ENCODE results near the gene CCDC102A.
"Not testable (repeated sequence)": the region's sequence is repeated elsewhere in the genome, so short reads cannot be mapped to it uniquely, and the experiment has no call there.

The CCDC102A gene

DNA sequence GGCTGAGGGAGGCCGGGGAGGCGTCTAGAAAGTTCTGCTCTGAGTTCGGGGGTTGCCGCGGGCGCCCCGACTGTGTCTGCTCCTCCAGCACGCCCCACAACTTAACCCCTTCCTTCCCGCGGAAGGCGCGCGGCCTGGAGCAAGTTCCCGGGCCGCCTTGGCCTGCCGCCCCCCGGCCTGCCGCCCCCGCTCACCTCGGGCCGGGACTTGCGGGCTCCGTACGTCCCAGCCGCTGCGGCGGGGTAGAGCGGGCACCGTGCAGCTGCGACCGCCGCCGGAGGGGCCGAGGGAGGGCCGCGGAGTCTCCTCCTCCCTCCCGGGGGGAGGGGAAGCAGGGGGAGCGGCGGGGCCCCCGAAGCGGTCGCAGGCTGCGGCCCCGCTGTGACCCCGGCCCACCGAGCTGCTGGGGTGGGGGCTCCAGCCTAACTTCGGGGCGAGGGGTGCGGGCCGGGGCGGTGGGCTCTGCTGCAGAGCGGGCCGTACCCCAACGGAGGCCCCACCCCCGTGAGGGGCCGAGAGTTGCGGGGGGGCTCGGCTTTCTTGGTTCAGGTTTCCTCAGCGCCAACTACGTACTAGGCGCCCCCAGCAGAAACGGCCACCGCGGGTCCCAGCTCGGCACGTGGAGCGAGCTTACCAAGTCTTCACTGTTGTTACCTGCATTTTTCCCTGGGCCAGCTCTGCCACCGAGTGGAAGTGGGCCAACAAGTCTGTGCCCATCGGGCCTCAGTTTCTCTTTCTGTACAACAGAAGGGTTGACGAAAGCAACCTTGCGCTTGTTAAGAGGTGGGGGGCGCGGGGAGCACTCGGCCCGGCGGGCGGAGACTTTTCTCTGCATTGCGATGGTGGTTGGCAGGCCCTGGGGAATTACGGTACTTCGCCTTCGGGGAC, at the start of gene CCDC102A:
Gene CCDC102A, minus strand, starts transcription at position 266 of the 888 bp plus-strand sequence. CDS start 7,394 bp downstream, outside the sequence.
- DNase-seq = peak; percentile 46

DNA sequence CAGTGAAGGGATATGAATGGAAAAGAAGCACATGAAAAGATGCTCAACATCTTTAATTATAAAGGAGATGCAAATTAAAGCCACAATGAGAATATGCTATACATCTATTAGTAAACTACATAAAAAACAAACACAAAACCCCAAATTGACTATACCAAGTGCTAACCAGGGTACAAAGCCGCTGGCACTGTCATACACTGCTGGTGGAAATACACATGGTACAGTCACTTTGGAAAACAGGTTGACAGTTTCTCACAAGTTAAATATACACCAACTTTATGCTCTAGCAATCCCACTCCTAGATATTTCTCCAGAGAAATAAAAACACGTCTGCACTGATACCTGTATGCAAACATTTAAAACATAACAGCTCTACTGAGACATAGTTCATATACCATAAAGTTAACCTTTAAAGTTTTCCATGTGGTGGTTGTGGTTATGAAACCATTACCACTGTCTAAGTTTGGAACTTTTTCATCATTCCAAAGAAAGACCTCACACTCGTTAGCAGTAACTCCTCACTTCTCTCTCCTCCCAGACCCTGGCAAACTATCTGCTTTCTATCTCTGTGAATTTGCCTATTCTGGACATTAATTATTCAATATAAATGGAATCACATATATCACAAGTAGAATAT, 48.8 kb upstream of the CCDC102A start:
- no peak for DNase-seq

DNA sequence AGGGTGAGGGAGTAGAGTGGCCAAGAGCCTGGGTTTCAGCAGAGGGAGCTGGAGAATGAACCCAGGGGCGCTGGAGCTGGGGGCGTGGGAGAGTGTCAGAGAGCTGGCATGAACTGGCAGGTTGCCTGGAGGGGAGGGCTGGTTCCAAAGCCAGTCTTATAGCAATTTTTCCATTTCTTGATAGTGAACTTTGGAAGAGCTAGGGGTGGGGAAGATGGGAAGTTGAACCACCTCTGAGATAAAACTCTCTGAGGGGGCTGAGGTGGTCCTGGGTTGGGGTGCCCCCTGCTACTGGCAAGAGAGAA, 42.9 kb upstream of the CCDC102A start:
- no peak for DNase-seq

DNA sequence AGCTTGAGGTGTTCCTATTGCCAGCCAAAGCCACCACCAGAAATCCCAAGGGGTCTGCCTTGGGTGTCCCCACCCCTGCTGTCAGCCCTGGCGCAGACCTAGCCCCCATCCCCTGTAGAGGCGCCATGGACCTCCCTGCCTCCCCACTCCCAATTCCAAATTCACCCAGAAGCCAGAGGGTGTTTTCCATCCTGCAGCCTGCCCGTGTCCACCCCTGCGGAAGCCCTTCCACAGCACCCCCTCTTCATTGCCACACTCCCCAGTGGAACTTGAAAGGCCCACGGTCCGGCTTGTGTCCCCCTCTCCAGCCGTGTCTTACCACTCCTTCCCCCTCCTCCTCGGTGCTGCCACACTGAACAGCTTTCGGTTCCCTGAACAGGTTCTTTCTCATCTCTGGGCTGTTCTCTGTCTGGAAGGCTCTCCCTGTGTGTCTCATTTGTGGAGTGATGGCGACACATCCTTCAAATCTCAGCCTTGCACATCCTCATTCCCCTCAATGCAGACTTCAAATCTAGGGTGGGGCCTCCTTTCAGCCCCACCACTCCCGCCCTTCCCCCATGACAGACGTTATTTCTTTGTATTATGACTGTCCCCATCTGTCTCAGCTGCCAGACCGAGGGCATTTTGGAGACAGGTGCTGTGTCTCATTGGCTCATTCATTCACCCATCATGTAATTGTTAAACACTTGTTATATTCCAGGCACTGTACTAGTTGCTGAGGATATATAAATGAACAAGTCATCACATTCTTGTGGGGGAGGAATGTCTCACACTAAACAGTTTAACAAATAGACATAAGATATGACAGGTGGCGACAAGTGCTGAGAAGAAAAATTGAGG, 42.4 kb upstream of the CCDC102A start:
- DNase-seq = no peak

DNA sequence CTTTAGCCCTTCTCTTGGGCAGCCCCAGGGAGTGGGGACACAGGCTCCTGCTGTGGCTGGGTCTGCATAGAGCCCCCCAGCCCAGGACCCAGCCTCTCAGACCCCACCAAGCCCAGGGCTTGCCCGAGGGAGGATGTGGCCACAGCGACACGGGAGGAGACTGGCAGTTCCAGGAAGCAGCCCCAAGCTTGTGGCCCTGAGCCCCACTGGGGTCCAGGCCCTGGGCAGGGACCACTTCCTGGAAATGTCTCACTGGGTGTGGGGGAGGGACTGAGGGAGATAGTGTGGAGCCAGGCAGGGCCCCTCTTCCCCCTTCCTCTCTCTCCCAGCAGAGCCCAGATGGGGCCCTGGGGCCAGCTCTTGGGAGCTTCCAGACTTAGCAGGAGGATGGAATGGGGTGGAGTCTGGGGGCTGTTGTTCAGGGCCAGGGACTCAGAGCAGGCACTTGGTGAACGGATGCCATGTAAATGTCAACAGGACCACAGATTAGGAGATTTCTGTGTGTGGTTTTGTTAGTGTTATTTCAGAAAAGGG, 41.4 kb upstream of the CCDC102A start:
- DNase-seq = no peak

DNA sequence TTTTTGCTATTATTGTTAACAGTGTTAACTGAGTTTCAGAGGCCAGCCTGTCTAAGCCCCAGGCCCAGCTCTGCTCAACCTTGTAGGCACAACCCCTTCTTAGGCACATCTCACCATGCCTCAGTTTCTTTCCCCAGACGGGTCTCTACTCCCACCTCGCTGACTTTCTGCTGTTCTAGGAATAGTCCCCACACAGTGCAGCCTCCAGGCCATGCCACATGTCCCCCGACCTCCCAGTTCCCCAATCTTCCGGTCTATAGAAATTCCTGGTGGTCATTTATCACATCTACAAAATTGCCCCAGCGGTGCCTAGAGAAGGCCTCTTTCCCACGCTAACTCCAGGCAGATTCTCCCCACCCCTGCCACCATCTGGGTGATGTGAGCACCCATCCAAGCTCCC, 40.8 kb upstream of the CCDC102A start:
- DNase-seq = no peak

DNA sequence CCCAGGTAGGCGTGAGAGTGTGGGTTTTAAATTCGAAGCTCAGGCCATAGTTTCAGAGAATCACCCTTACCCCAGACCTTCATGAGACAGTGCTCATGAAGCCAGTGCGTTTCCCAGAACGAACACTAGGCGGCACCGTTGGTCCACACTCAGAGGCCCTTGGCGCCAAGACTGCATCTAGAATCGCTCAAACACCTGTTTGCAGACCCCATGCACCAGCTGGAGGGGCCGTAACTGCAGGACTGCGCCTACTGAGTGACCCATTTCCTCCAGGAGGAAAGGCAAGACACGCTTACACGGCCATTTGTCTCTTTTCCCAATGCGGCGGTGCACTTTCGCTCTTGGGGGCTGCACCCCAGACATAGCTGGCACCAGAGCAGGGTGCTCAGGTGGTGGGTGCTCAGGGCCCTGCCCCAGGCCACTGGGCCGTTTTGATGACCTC, 40.1 kb upstream of the CCDC102A start:
- DNase-seq = peak; percentile 60

DNA sequence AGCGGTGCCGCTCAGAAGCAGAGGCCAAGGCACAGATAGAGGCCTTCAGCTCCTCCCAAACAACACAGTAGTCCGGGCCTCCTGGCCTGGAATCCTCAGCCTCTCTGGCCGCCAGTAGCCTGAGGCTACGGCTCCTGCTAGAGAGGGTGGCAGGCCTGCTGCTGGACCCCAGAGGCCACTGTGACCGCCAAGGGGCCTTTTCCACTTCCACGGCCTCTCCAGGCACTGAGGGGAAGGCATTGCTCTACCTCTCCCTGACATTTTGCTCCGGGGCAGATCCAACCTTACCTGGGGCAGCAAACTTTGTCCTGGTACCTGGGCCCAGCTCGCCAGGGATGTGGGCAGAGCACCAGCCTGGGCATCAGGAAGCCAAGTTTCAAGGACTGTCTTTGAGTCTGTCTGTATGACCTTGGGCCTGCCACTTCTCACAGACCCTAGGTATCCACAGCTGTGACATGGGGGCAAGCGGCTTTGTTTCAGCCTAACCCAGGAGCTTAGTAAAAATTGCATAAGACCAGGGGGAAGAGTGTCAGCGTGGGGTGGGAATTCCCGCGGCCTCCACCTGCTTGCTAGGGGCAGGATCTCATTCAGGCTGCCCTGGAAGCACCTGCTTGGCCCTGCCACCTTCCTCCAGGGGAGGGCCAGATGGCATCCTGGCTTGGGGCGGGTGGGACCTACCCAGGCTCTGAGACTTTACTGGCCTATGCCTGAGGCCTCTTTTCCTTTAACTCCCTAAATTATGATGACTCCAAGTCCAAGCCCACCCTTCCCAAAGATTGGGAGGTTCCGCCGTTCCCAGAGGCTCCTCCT, 39.3 kb upstream of the CCDC102A start:
- DNase-seq = no peak

DNA sequence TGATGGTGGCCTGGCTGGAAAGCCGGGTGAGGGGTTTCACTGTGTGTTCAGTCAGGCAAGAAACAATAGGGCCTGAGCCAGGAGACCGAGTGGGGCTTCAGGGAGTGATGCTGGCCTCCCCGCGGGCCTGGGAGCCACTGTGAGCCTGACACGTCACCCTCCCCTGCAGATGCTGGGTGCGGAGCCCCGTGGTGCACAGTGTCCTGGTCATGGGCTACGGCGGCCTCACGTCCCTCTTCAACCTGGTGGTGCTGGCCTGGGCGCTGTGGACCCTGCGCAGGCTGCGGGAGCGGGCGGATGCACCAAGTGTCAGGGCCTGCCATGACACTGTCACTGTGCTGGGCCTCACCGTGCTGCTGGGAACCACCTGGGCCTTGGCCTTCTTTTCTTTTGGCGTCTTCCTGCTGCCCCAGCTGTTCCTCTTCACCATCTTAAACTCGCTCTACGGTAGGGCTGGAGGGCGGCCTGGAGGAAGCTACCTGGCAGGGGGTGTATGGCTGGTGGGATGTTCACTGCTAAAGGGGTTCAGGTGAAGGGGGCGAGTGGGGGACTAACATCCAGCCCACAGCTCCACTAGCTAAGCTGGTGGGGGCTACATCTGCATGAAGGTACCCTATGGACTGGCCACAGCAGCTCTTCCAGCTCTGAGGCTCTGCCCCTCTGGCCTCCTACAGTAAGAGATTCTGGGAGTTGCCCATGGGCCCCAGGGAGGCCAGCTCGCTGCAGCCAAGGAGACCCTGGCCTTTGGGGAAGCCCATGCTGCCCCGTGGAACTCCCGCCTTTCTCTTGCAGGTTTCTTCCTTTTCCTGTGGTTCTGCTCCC, 38.5 kb upstream of the CCDC102A start:
- no peak for DNase-seq

DNA sequence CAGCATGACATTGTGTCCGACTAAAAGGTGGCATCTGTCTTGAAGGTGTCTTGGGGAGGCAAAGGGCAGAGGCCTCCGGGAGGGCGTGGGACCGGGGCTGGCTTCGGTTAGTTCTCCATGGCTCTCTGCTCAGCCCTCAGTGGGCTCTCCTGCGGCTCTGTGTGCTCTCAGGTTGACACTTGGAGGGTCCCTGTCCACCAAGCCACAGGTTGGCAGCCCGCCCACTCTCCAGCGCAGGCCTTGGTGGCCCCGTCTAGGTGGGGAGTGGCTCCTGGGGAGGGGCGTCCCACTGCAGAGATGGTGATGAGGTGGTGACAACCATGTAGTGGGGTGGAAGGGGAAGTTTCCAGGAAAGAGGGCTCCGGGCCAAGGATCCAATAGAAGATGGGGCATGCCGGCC, 37.7 kb upstream of the CCDC102A start:
- no peak for DNase-seq

DNA sequence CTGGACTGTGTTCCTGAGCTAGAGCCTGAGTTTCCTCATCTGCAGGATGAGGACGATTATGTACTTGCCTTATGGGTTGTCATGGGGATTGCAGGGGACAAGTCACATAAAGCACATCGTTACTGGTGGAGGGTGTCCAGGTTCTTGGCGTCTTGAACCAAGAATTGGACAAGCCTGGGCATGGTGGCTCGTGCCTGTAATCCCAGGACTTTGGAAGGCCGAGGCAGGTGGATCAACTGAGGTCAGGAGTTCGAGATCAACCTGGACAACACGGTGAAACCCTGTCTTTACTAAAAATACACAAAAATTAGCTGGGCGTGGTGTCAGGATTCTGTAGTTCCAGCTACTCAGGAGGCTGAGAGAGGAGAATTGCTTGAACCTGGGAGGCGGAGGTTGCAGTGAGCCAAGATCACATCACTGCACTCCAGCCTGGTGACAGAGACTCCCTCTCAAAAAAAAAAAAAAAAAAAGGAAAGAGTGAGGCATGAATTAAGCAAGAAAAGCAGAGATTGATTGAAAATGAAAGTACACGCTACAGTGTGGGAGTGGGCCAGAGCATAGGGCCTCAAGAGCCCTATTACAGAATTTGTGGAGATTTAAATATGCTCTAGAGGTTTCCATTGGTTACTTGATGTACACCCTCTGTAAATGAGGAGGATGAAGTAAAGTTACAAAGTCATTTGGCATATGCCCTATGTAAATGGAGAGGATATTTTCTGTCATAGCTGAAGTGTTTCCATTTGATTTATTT, 36.8 kb upstream of the CCDC102A start:
- DNase-seq = no peak

DNA sequence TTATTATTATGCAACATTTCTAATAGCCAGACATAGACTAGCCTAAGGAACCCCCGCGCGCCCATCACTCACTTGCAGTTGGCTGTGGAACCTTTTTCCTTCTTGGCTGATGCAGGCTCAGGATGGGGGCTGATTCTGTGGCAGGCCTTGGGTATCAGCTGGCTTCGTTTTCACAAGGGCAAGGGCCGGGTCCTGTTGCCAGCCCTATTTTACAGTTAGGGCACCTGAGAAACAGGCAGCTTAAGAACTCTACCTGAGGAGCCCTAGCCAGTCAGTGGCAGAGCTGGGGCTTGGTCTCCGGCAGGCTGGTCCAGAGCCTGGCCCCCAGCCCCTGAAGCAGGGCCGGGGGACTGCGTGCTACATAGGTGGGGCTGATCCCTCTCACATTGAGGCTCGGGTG, 34.7 kb upstream of the CCDC102A start:
- no peak for DNase-seq

DNA sequence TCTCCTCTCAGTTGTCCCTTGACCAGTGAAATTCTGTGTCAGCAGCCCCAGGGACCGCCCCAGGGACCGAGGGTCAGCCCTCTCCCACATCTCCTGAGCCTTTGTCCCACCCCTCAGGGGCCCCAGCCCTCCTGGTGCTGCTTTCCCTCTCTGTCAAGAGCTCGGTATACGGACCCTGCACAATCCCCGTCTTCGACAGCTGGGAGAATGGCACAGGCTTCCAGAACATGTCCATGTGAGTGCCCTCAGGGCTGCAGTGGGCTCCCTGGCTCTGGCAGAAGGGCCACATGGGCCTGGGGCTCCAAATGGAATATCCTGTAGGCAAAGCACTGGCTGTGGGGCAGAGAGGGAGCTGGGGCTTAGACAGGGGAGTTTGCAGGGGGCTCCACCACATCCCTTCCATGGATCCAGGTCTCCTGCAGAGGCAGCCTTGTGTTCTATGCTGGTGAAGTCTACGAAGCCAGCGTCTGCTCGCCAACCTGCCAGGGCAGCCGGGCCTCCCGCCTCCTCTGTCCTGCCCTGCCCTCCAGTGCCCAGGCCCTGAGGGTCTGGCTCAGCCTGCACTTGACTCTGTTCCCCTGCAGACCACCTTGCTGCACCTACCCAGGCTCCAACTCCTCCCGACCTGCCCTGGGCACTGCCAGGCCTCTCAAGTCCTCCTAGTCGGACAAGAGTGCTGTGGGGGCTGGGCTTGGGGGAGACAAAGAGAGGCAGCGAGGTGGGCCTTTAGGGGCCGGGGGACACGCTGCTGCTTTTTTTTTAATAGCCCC, 34.1 kb upstream of the CCDC102A start:
- DNase-seq = no peak

DNA sequence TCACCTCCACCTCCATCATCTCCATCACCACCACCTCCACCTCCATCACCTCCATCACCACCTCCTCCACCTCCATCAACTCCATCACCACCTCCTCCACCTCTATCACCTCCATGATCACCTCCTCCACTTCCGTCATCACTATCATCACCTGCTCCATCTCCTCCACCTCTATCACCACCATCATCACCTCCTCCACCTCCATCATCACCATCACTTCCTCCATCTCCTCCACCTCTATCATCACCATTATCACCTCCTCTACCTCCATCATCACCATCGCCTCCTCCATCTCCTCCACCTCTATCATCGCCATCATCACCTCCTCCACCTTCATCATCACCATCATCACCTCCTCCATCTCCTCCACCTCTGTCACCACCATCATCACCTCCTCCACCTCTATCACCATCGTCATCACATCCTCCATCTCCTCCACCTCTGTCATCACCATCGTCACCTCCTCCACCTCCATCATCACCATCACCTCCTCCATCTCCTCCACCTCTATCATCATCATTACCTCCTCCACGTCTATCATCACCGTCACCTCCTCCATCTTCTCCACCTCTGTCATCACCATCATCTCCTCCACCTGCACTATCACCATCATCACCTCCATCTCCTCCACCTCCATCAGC, 33.1 kb upstream of the CCDC102A start:
- DNase-seq = no peak

DNA sequence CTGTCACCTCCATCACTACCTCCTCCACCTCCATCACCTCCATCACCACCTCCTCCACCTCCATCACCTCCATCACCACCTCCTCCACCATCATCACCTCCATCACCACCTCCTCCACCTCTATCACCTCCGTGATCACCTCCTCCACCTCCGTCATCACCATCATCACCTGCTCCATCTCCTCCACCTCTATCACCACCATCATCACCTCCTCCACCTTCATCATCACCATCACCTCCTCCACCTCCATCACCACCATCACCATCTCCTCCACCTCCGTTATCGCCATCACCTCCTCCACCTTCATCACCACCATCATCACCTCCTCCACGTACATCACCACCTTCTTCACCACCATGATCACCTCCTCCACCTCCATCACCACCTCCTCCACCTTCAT, 32.4 kb upstream of the CCDC102A start:
- DNase-seq = not testable (repeated sequence)

DNA sequence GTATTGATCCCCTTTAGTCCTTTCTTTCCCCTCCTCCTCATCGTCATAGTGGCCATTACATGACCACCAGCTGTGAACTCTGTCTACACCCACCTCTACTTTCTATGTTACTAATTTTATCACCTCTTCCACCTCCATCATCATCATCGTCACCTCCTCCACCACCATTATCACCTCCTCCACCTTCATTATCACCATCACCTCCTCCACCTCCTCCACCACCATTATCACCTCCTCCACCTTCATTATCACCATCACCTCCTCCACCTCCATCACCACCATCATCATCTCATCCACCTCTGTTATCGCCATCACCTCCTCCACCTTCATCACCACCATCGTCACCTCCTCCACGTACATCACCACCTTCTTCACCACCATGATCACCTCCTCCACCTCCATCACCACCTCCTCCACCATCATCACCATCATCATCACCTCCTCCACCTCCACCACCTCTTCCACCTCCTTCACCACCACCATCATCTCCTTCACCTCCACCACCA, 31.9 kb upstream of the CCDC102A start:
- no peak for DNase-seq

DNA sequence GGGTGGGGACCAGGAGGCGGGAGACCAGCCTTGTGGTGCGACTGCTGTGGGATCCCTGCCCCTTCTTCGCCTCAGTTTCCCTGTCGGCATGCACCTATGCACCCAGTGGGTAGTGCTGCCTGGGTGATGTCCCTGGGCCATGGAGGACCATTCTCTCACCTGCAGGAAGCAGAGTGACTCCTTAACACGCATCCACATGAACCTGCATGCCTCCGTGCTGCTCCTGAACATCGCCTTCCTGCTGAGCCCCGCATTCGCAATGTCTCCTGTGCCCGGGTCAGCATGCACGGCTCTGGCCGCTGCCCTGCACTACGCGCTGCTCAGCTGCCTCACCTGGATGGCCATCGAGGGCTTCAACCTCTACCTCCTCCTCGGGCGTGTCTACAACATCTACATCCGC, 31.3 kb upstream of the CCDC102A start:
- DNase-seq = no peak

DNA sequence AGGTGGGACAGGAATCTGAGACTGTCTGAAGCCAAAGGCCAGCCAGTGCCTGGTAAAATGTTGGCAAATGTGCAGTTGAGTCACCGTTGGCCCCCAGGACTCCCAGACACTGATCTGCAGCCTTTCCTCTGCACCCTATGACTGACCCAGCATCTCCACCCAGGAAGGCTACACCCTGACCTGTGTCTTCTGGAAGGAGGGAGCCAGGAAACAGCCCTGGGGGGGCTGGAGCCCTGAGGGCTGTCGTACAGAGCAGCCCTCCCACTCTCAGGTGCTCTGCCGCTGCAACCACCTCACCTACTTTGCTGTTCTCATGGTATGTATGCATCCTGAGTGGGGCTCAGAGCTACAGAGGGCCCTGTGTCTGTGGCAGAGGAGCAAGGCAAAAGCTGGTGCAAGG, 30.1 kb upstream of the CCDC102A start:
- DNase-seq = no peak

DNA sequence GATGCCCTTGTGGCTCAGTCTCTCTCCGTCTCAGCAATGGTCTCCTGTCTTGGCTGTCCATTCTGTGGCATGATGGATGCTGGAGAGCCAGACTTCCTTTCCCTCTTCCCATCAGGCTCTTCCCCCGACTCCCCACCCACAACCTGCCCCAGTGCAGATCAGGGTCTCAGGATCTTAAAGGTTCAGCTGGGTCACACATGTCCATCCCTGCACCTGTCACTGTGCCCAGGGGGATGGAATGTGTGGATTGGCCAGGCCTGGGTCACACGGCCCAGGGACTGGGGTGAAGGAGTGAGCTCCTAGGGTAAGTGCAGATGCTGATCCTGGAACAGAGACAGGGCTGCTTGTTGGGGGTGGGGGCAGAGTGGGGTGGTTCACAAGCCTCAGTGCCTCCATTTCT, 29.1 kb upstream of the CCDC102A start:
- DNase-seq = no peak

All from EL (cell line).